GM23338 (cell line): ENCODE results near the gene GCNT2.

ENCODE experiments used
- CREB1 ChIP-seq: fragments of 250-450 bp; sonication (Bioruptor Pico); IDR thresholded peaks from 2 replicates; pipeline ENCODE4 v1.5.0; 2020; ENCODE audit warnings: low read depth, mild to moderate bottlenecking, moderate library complexity
- EZH2 ChIP-seq: fragments of 200-600 bp; sonication (generic); IDR thresholded peaks from one replicate; pipeline ENCODE4 v1.8.0; 2017; ENCODE audit warnings: antibody characterized with exemption, mild to moderate bottlenecking, low read depth; ENCODE audit not compliant: unreplicated experiment
- EZH2phosphoT487 ChIP-seq: fragments of 200-600 bp; sonication (generic); IDR thresholded peaks from one replicate; pipeline ENCODE4 v1.8.1; 2018; ENCODE audit warnings: antibody characterized with exemption; ENCODE audit not compliant: unreplicated experiment
- POLR2AphosphoS5 ChIP-seq: IDR thresholded peaks from 2 replicates; pipeline ENCODE4 v1.6.1; 2016; ENCODE audit warnings: antibody characterized with exemption, low read depth
- STAT1 ChIP-seq: IDR thresholded peaks from one replicate; pipeline ENCODE4 v1.6.1; 2016; ENCODE audit warnings: antibody characterized with exemption; ENCODE audit not compliant: unreplicated experiment
- TF ChIP-seq, protein P1 (sequence below), 2 experiments: fragments of 200-600 bp in 1 of 2; sonication (generic) in 1 of 2; conservative IDR thresholded peaks; 2 replicates each; pipeline versions ENCODE4 v1.5.1 to v1.6.1; 2016 to 2017; ENCODE audit warnings: antibody characterized with exemption in 2 of 2, low read depth in 2 of 2, mild to moderate bottlenecking in 2 of 2, moderate library complexity in 1 of 2
- TF ChIP-seq, protein P2 (sequence below): IDR thresholded peaks from one replicate; pipeline ENCODE4 v1.6.1; 2018; ENCODE audit warnings: antibody characterized with exemption; ENCODE audit not compliant: unreplicated experiment

DNA sequence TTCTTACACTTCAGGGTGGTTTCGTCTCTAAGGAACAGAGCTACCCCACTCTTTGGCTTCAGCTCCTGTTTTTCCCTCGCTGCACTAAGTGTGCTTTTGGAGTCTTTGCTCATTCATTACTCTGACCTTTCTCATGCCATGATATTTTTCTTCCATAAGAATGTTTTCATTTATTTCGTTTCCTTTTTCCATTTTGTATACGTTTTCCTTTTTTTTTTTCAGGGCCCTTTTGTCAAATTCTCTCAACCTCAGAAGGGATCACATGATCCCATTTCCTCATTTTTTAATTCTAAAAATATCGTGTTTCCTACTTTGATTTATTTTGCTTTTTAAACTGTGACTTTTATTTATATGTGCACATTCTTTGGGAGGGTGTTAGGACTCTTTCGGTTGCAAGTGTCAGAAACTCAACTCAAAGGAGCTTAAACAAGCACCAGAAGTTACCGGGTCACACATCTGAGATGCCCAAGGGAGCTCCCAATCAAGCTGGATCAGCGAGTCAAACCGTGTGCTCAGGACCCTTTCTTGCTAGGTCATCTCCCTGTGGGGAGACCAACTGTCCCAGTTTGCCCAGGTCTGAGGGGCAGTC lies 40.6 kb downstream of the GCNT2 start:
- TF ChIP-seq, protein P1, sequence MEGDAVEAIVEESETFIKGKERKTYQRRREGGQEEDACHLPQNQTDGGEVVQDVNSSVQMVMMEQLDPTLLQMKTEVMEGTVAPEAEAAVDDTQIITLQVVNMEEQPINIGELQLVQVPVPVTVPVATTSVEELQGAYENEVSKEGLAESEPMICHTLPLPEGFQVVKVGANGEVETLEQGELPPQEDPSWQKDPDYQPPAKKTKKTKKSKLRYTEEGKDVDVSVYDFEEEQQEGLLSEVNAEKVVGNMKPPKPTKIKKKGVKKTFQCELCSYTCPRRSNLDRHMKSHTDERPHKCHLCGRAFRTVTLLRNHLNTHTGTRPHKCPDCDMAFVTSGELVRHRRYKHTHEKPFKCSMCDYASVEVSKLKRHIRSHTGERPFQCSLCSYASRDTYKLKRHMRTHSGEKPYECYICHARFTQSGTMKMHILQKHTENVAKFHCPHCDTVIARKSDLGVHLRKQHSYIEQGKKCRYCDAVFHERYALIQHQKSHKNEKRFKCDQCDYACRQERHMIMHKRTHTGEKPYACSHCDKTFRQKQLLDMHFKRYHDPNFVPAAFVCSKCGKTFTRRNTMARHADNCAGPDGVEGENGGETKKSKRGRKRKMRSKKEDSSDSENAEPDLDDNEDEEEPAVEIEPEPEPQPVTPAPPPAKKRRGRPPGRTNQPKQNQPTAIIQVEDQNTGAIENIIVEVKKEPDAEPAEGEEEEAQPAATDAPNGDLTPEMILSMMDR (conservative IDR thresholded peaks at IDR 0.05; ENCODE audit: low read depth in 2 of 2) = no peak
- TF ChIP-seq EZH2 = no peak
- no peak for TF ChIP-seq EZH2phosphoT487
- no peak for TF ChIP-seq STAT1
- no peak; the same call in 1 of the 2 replicates for TF ChIP-seq POLR2AphosphoS5
- no peak for TF ChIP-seq CREB1 (CRISPR knock-in tag)
- TF ChIP-seq, protein P2, sequence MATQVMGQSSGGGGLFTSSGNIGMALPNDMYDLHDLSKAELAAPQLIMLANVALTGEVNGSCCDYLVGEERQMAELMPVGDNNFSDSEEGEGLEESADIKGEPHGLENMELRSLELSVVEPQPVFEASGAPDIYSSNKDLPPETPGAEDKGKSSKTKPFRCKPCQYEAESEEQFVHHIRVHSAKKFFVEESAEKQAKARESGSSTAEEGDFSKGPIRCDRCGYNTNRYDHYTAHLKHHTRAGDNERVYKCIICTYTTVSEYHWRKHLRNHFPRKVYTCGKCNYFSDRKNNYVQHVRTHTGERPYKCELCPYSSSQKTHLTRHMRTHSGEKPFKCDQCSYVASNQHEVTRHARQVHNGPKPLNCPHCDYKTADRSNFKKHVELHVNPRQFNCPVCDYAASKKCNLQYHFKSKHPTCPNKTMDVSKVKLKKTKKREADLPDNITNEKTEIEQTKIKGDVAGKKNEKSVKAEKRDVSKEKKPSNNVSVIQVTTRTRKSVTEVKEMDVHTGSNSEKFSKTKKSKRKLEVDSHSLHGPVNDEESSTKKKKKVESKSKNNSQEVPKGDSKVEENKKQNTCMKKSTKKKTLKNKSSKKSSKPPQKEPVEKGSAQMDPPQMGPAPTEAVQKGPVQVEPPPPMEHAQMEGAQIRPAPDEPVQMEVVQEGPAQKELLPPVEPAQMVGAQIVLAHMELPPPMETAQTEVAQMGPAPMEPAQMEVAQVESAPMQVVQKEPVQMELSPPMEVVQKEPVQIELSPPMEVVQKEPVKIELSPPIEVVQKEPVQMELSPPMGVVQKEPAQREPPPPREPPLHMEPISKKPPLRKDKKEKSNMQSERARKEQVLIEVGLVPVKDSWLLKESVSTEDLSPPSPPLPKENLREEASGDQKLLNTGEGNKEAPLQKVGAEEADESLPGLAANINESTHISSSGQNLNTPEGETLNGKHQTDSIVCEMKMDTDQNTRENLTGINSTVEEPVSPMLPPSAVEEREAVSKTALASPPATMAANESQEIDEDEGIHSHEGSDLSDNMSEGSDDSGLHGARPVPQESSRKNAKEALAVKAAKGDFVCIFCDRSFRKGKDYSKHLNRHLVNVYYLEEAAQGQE = no peak
